Effector CD8-positive, alpha-beta T cell (primary cell): ENCODE measurements around the gene ZNF667.

Experiments
- DNase-seq: peaks from one replicate; lab custom pipeline; 2025; lab: John Stamatoyannopoulos, UW

ZNF667 gene

DNA sequence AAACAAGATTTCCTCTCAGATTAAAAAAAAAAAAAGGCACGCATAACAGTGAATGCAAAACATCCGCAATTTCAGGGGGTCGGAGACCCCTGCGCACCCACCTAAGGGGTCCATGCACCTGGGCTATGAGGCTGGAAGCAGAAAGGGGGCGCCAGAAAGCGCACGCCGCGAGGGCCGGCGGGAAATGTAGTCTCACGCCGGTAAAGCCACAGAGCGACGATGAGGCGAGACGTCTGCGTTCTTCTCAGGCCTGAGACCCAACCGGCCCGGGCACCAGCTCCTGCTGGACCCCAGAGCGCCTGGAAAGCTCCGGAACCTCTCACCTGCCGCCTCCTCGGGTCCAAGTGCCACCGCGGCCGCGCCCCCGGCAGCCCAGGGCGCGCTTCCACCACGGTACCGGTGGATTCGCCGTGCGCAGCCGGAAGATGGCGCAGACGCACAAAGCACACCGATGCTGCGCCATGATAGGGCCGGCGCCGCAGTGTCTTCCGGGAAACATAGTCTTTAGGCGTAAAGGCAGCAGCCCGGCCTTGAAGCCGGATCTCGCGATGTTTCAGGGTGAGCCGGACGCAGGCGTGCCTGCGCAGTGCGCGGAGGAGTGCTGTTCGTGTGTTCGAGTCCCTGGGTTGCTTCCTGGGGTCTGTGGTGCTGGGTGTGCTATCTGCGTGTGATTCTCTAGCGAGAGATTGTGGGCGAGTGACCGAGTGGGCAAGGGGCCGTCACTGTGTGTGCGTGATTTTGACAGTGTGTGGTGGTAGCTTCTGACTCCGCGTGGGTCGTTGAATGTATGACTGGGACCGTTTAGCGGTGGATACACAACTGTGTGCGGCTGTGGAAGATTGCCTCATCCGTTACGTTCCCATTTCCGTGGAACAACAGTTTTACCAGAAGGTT lies 83.8 kb downstream of the ZNF667 start, which contains the start of gene ZNF582:
TSS of gene ZNF582 (minus strand) at position 416 of the 894 bp plus-strand sequence. CDS start 1,782 bp downstream, outside the sequence.
- DNase-seq: peak; percentile 85
